Testis (tissue), 5 donors: ENCODE data around the gene OR4A16. TPM values are rescaled to one million over a fixed set of nuclear protein-coding genes. Genes with fewer than 3 reads are reported as not detected.

Experiments used
- DNase-seq: peaks from one replicate; pipeline ENCODE4 v3.0.0-alpha.2; 2019
- H3K27ac ChIP-seq, 2 donors: fragments of 200-600 bp; sonication (generic); one replicate each; pipeline ENCODE4 v1.5.1; 2019
- H3K27me3 ChIP-seq: fragments of 200-600 bp; sonication (generic); one replicate; pipeline ENCODE4 v1.5.1; 2019
- H3K36me3 ChIP-seq: fragments of 200-600 bp; sonication (generic); one replicate; pipeline ENCODE4 v1.5.1; 2017; ENCODE audit warnings: low read depth; ENCODE audit errors: missing control alignments
- H3K4me1 ChIP-seq: fragments of 200-600 bp; sonication (generic); one replicate; pipeline ENCODE4 v1.5.1; 2019
- H3K4me3 ChIP-seq, 2 donors: fragments of 200-600 bp; sonication (generic); one replicate each; pipeline ENCODE4 v1.5.1; 2017 to 2019
- H3K9me3 ChIP-seq: fragments of 200-600 bp; sonication (generic); one replicate; pipeline ENCODE4 v1.5.1; 2017
- POLR2A ChIP-seq: fragments of 450-650 bp; IDR thresholded peaks from one replicate; pipeline ENCODE4 v1.6.1; 2017; ENCODE audit warnings: antibody characterized with exemption, mild to moderate bottlenecking, moderate library complexity
- whole genome bisulfite sequencing, 2 donors: methylation state at CpG; one replicate each; pipeline ENCODE4 v1.1.5; 2018; 5-methylcytosine and 5-hydroxymethylcytosine counted together
- intact Hi-C: fragments of 100-400 bp; cut with DNase I; formaldehyde crosslinking; loops from one replicate; pipeline ENCODE4 v1.15.1; 2023; ENCODE audit warnings: low total_unique reads
- long read RNA-seq, 2 donors: transcript quantifications; one replicate each; lab custom pipeline, GENCODE V29; 2026
- polyA plus RNA-seq: library from polyadenylated mRNA; stranded (reverse); fragments of 350-450 nt; fragmentation: Illumina TruSeq; extraction: RNeasy Lipid Tissue Mini Kit (QIAGEN cat#74804); gene quantifications from one replicate; pipeline ENCODE4 v1.2.3, GENCODE V29; 2014; ENCODE audit warnings: low read depth, low replicate concordance; ENCODE audit not compliant: insufficient read depth
- total RNA-seq, 2 donors: library from RNA; depleted of rRNA; stranded (reverse); fragments of >200 nt; gene quantifications; one replicate each; pipeline ENCODE4 v1.2.3, GENCODE V29; 2016
- TF ChIP-seq, protein P1 (sequence below), 3 experiments: fragments of 450-650 bp in 2 of 3; fragments of 200-600 bp in 1 of 3; sonication (generic) in 1 of 3; IDR thresholded peaks; one replicate each; pipeline ENCODE4 v1.5.1; 2016 to 2019; ENCODE audit warnings: antibody characterized with exemption in 3 of 3, mild to moderate bottlenecking in 2 of 3, moderate library complexity in 1 of 3

OR4A16 gene
- total RNA-seq (under 1 TPM; 0.47 to 0.50 TPM), polyA plus RNA-seq (not detected)
- long read RNA-seq, donor 1 = 0 reads
- long read RNA-seq, donor 2 = 0 reads

- intact Hi-C loops = loop anchor here (10.0 kb wide), 1 partner anchor 62 kb away; no protein-coding TSS in a partner anchor
- Histone ChIP-seq H3K27ac (no peak within 1 kb of the TSS), H3K4me1 (no peaks in the 10 kb centered on the region), H3K4me3 (no peak within 1 kb of the TSS), H3K36me3 (no peaks in the 10 kb centered on the region), H3K27me3 (no peaks in the 10 kb centered on the region), H3K9me3 (no peaks in the 10 kb centered on the region)
- WGBS, 2 donors = 62 to 66% methylated on average over 3 of the region's 3 CpGs
- TF ChIP-seq, protein P1, sequence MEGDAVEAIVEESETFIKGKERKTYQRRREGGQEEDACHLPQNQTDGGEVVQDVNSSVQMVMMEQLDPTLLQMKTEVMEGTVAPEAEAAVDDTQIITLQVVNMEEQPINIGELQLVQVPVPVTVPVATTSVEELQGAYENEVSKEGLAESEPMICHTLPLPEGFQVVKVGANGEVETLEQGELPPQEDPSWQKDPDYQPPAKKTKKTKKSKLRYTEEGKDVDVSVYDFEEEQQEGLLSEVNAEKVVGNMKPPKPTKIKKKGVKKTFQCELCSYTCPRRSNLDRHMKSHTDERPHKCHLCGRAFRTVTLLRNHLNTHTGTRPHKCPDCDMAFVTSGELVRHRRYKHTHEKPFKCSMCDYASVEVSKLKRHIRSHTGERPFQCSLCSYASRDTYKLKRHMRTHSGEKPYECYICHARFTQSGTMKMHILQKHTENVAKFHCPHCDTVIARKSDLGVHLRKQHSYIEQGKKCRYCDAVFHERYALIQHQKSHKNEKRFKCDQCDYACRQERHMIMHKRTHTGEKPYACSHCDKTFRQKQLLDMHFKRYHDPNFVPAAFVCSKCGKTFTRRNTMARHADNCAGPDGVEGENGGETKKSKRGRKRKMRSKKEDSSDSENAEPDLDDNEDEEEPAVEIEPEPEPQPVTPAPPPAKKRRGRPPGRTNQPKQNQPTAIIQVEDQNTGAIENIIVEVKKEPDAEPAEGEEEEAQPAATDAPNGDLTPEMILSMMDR (IDR thresholded peaks at IDR 0.05) = no peak
- TF ChIP-seq POLR2A = no peak
- DNase-seq = no peak
These were observed at the start of gene OR4A16 for GRCh38 chr11:55342901-55343300. TSS of gene OR4A16 (plus strand) at chr11:55343201. CDS start at chr11:55343201, 0 bp downstream.

DNA sequence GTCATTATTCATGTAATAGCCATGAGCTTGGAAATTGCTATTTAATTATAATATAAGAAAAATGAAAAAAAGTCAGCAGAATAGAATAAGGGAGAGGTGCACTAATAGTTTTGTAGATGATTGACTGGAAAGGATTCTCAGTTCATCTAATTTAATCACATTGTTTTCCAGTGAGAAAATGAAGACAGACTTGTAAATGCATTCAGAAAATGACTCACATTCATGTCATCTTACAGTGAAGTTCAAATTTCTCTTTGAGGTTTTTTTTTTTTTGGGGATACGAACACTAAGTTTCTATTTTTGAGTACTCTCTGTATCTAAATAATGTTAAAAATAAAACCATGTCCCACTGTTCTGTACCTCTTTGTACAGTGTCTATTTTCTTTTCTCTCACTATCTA is 18.5 kb upstream of the OR4A16 start:
- Histone ChIP-seq H3K4me1 (no peaks in the 10 kb centered on the region), H3K9me3 (no peaks in the 10 kb centered on the region), H3K27ac (no peak overlapping the region), H3K36me3 (no peaks in the 10 kb centered on the region), H3K27me3 (no peaks in the 10 kb centered on the region), H3K4me3 (no peak overlapping the region)
- 71 to 74% methylated on average over 1 of the region's 1 CpG for WGBS, 2 donors
- no peak for TF ChIP-seq POLR2A
- TF ChIP-seq, protein P1 (IDR thresholded peaks at IDR 0.05) = no peak
- no peak for DNase-seq
- intact Hi-C loops = no loop called here

DNA sequence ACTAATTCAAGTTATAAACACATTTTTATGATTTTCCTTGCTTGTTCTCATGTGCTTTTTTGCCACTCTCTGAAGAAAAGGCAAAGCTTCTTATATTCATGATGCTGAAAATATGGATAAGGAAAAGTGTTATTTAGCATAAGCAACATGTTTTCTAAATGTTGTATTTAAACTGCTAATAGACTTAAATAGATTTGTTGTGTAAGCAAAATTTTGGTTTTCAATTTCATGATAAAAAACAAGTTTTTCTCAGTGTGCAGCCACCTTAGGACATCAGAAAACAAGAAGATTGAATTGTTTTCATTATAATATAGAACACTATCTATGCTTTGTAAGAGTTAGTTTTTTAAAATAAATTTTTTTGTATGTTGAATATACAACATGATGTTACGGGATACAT is 2.3 kb downstream of the OR4A16 start:
- TF ChIP-seq, protein P1 (IDR thresholded peaks at IDR 0.05) = no peak
- TF ChIP-seq POLR2A = no peak
- H3K27me3 ChIP-seq = no peaks in the 10 kb centered on the region
- no peaks in the 10 kb centered on the region for H3K9me3 ChIP-seq
- H3K27ac ChIP-seq = no peak overlapping the region
- H3K4me3 ChIP-seq = no peak overlapping the region
- DNase-seq = no peak
- H3K36me3 ChIP-seq = no peaks in the 10 kb centered on the region
- no peaks in the 10 kb centered on the region for H3K4me1 ChIP-seq
- WGBS, 2 donors = 77 to 85% methylated on average over 1 of the region's 1 CpG
- intact Hi-C loops = loop anchor here (10.0 kb wide), 1 partner anchor 59 kb away; no protein-coding TSS in a partner anchor

DNA sequence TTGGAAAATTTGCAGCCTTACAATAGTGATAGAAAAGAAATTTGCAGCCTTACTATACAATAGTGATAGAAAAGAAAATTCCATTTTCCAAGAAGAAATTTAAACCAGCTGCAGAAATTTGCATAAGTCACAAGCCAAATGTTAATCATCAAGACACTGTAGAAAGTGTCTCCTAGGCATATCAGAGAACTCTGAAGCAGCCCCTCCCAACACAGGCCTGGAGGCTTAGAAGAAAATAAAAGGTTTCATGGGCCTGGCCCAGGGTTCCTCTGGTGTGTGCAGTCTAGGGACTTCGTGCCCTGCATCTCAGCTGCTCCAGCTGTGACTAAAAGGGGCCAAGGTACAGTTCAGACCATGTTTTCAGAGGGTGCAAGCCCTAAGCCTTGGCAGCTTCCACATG is 6.0 kb downstream of the OR4A16 start:
- TF ChIP-seq, protein P1 (IDR thresholded peaks at IDR 0.05) = no peak
- no peak for TF ChIP-seq POLR2A
- no peaks in the 10 kb centered on the region for H3K27me3 ChIP-seq
- no peaks in the 10 kb centered on the region for H3K9me3 ChIP-seq
- 14 to 15% methylated on average over 1 of the region's 1 CpG for WGBS, 2 donors
- no peak overlapping the region for H3K27ac ChIP-seq
- no peaks in the 10 kb centered on the region for H3K4me1 ChIP-seq
- no peak for DNase-seq
- no peak overlapping the region for H3K4me3 ChIP-seq
- intact Hi-C loops = loop anchor here (10.0 kb wide), 1 partner anchor 56 kb away; no protein-coding TSS in a partner anchor
- no peaks in the 10 kb centered on the region for H3K36me3 ChIP-seq

DNA sequence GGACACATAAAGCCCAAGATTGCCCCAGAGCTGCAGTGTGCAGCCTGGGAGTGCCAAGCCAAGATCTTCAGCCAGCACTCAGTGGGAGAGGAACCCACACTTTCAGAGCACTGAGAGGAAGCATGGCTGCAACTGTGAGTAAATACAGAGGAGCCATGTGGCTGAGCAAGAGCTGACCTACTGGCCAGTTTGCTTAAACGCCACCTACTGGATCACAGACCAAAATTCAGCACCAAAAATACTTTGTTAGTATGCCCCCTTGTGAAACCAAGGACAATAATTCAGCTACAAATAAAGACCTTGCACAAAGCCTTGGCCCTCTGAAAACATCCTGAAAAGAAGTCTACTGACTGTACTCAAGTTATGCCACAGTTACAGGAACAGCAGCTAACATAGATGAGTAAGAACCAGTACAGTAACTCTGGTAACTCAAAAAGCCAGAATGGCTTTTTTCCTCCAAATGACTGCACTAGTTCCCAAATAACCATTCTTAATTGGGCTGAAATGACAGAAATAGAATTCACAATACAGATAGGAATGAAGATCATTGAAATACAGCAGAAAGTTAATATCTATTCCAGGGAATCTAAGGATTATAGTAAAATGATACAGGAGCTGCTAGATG is 14.7 kb downstream of the OR4A16 start:
- TF ChIP-seq POLR2A = no peak
- TF ChIP-seq, protein P1 (IDR thresholded peaks at IDR 0.05) = peak in 2 of 3 experiments; percentile 32 to 39
- no peak overlapping the region for H3K4me3 ChIP-seq
- peak; percentile 25 for DNase-seq
- H3K27ac ChIP-seq = no peak overlapping the region
- no peaks in the 10 kb centered on the region for H3K27me3 ChIP-seq
- H3K36me3 ChIP-seq = no peaks in the 10 kb centered on the region
- no peaks in the 10 kb centered on the region for H3K4me1 ChIP-seq
- 11 to 27% methylated on average over 1 of the region's 1 CpG for WGBS, 2 donors
- intact Hi-C loops = no loop called here
- no peaks in the 10 kb centered on the region for H3K9me3 ChIP-seq
